GM18505 (cell line): ENCODE results near the gene ANKRD20A1.
A peak's percentile ranks its signal among the peaks of the same experiment; 100 is the strongest.
"Not testable (repeated sequence)": the region's sequence is repeated elsewhere in the genome, so short reads cannot be mapped to it uniquely, and the experiment has no call there.

ENCODE experiments used
- ATAC-seq: cut with Tn5 transposase; IDR thresholded peaks from one replicate; pipeline ENCODE4 v1.9.1; 2021; ENCODE audit not compliant: unreplicated experiment

ANKRD20A1 gene

DNA sequence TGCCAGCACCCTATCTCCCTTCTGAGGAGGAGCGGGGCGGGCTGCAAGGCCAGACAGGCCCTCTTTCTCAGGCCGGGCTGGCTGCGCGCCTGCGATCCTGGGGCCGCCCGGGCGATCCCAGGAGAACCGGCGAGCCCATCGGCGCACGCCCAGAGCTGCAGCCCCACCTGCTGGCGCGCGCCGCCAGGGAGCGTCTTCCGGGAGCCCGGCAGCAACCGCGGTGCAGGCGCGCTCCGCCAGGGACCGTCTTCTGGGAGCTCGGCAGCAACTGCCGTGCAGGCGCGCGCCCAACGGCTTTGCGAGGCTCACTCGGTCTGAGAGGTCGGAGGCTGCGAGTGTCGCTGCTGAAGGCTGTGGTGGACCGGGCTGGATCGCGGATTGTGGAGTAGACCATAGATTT, at the start of gene ANKRD20A1:
Gene ANKRD20A1, plus strand, starts transcription at position 61 of the 400 bp plus-strand sequence. CDS start 496 bp downstream, outside the sequence.
- ATAC-seq = peak; percentile 85

DNA sequence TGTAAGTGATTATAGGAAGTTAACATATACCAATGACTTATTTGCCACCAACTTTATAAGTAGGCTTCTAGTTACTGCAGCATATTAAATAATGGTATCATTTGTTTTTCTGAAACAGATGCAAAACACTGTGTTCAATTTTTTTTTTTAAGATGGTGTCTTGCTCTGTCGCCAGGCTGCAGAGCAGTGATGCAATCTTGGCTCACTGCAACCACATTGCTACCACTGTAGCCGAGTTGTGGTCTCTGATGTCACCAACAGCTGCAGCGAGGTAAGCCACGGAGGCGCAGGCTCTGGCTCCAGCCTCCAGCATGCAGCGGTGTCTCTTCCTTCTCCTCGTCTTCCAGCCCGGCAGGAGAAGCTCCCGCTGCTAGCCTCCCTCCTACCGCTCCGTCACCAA, 26.6 kb upstream of the ANKRD20A1 start:
- not testable (repeated sequence) for ATAC-seq
